Islet of Langerhans (tissue), 1 donor: ENCODE results near the gene GALNTL6.

Experiments used
- FAIRE-seq: peaks from one replicate; lab custom pipeline; 2011; peaks lifted over from hg19 to GRCh38; lab: Jason Lieb, UNC

GALNTL6 gene

DNA sequence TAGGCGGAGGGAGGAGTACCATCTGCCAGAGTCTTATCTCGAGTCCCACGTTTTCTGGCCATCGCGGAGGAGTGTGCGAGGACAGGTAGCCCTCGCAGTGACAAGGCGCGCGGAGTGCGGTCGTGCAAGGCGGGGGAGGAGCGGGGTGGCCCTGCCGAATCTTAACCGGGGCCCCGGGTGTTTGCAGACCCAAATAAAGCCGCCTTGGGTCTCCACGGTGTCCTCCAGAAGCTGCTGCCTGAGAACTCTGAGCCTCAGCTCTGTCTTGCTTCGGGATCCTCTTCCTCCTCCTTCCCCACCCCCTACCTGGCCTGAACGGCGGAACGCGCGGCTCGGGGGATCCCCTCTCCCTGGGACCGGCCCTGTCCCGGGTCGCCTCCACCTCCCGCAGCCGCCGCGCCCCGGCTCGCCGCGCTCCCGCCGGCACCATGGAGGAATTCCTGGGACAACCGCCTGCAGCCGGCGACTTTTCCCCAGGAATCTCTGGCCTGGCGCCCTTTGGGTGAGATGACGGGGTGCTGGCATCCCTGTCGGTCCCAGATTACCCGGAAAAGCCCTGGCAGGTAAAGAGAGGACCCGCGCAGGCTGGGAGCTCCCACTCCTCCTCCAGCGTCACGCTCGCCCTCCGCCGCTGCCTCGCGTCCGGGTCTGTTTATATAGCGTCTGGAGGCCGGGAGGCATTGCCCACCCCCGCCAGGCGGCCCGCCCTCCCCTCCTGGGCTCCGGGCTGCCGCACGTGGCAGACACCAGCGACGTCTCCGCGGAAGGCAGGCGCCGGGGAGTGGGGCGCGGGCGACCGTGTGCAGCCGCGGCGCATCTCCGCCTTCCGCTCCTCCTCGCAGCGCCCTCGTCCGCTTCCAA lies at the start of gene GALNTL6:
GALNTL6 (plus strand) TSS at position 740 of the 861 bp plus-strand sequence.
- FAIRE-seq: no peak

- FAIRE-seq: no peak
Measured at GRCh38 chr4:171765514-171765913, 47.7 kb upstream of the GALNTL6 start.

DNA sequence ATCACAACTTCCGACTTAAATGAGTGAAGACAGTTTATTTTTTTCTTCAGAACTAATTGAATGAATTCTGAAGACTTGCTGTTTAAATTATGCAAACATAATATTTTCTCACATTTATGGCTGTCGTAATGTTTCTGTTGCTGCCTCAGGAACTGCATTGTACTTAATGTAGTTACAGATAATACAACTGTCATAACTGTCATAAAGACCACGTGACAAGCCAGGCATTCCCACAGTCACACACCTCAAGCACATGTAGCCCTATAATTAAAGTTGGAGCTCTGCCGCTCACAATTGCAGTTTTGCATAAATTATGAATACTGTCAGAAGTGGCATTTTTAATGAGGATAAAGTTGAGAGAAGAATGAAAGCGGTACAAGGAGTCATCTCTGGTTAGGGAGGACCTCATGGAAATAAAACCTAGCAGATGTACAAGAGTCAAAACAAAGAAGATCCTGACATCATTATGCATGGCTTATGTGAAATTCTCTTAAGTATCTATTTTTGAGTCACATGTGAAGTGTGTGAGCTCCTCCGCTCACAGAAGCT lies 38.5 kb upstream of the GALNTL6 start:
- FAIRE-seq: no peak

DNA sequence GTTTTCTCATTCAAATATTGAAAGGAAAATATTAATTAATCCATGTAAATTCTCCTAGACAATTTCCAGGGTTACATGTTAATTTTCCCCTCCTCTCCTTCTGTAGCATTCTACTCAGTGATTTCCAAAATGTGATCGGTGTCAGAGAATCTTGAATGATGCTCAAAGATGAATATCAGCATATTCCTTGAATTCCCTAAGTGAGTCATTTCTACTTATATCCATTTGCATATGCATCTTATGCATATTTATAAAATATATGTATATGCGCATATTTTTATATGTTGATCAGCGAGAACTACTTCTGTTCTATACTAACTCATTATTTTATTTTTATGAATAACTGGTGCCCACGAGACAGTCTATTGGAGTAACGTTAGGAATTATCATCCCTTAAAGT lies 33.9 kb upstream of the GALNTL6 start:
- no peak for FAIRE-seq

GRCh38 chr4:171785388-171785787 lies 27.8 kb upstream of the GALNTL6 start:
- no peak for FAIRE-seq

- no peak for FAIRE-seq
Measured at GRCh38 chr4:171793723-171794122, 19.5 kb upstream of the GALNTL6 start.

GRCh38 chr4:171794528-171794927 lies 18.7 kb upstream of the GALNTL6 start:
- no peak for FAIRE-seq

- no peak for FAIRE-seq
Measured at GRCh38 chr4:171809854-171810253, 3.4 kb upstream of the GALNTL6 start.

- FAIRE-seq: no peak
Measured at GRCh38 chr4:171812333-171812664, 905 bp upstream of the GALNTL6 start.

DNA sequence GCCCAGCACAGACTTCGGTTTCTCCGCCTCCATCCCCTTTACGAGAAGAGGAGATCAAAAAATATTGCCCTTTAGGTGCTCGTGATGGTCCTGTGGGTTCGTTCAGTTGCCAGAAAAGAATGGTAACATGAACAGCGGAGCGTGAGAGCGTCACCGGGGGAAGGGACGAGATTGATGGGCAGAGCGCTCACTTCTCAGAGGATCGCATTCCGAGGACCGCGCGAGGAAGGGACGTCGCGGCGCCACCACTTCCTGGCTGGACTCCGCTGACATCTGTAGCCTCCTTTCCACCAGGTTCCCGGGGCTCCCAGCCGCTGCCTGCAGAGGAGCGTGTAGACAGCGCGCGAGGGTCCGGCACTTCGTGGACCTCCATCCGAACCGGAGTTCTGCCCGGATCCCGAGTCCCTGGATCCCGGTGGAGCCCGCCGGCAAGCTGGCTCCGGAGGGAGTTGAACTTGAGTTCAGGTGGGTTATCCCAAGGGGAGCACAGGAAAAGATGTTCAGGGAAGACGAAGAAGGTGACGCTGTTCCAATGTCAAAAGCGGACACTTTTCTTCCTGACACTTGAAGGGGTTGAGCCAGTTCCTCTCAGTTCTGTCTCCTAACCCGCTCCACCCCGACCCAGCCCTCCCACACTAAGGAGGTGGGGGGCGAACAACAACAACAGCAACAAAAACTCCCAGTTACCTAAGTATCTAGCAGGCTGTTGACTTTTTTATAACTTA lies 484 bp downstream of the GALNTL6 start:
- FAIRE-seq: no peak

DNA sequence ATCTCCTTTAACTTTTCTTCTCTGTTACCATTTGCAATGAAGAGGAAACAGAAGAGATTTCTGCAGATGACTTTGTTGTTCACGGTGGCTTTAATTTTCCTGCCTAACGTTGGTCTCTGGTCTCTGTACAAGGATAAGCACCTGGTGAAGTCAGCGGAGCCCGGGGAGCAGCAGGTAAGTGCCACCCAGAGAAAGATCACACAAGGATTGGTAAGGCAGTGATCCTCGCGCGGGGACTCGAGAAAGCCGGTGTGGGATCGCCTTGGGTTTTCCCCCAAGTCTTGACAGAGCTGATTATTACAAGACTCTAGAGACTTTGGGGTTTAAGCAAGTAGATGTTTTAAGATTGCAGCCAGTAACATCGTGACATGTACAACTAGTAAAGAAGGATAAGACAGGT lies 1.3 kb downstream of the GALNTL6 start:
- FAIRE-seq: no peak

GRCh38 chr4:171817026-171817425 lies 3.8 kb downstream of the GALNTL6 start:
- peak; percentile 30 for FAIRE-seq

DNA sequence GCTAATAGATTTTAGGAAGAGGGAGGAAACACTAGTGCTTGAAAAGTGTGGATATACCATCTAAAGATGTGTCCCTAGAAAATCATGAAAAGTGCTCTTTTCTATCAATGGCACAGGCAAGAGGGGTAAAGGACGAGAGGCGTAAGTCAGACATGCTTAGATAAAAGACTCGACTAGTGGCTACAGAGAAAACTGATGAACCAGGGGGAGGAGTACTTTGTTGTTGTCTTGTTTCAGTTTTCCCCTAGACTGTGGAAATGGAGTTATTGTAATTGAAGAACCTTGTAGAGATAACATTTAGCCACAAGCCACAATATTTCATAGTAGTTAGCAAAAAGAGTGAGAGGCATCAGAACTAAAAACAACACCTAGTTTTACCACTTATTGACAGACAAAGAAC lies 21.4 kb downstream of the GALNTL6 start:
- no peak for FAIRE-seq

DNA sequence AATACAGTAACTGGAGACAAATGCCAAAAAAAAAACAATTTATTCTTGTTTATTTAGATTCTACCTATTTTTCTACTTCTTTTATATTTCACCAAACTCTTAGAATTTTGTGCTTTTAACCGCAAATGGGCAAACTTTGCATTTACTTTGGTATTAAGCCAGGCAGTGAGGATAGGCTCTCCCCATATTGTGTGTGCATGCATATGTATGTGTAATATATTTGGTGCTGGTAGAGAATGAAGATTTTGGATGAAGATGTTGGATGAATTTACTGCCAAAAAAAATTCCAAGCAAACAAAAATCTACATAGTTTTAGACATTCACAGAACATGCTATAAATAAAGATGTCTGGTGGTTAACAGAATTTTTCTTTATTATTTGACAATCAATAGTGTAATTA lies 30.3 kb downstream of the GALNTL6 start:
- FAIRE-seq: no peak

- peak; percentile 87 for FAIRE-seq
Measured at GRCh38 chr4:171846232-171846631, 33.0 kb downstream of the GALNTL6 start.

DNA sequence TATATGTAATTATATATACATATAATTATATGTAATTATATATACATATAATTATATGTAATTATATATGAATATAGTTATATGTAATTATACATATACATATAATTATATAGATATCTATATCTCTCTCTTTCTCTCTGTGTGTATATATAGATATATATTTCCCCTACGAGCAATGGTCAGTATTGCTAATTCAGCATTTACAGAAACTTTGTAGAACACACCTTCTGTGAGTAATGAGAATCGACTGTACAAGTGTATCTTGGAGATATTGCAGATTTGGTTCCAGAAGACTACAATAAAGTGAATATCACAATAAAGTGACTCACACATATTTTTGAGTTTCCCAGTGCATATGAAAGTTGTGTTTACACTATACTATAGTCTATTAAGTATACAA lies 33.7 kb downstream of the GALNTL6 start:
- no peak for FAIRE-seq

GRCh38 chr4:171847751-171848150 lies 34.5 kb downstream of the GALNTL6 start:
- no peak for FAIRE-seq

DNA sequence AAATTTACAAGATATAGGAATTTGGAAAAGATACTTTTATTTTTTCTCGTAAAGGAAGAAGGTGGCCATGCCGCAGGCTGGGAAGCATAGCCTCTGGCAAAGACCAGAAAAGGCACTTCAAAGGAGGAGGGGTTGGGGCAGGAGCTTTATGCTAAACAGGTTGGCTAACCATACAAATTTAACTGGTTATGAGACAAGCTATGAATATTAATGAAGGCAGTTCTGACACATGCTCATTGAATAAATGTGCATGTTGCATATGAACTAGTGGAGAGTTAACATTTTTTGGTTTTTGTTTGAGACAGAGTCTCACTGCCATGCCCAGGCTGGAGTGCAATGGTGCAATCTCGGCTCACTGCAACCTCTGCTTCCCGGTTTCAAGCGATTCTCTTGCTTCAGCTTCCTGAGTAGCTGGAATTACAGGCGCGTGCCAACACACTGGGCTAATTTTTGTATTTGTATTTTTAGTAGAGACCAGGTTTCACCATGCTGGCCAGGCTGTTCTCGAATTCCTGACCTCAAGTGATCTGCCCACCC lies 36.5 kb downstream of the GALNTL6 start:
- no peak for FAIRE-seq

DNA sequence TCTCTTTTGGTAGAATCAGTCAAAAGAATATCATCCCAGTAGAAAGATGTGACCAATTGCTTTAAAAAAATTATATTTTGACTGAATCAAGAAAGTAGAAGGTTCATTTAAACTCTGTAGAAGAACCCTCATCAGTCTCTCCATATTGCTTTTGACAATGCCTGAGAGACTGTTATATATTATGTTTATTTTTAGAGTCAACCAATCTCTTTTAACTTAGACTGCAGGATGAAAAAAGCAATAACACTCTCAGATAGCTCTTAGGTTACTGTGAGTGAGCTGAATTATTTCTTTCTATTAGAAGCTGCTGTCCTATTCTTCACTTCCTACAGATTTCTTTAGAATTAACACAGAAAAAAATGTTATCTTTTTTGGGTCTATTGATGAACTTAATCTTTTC lies 38.1 kb downstream of the GALNTL6 start:
- FAIRE-seq: no peak

DNA sequence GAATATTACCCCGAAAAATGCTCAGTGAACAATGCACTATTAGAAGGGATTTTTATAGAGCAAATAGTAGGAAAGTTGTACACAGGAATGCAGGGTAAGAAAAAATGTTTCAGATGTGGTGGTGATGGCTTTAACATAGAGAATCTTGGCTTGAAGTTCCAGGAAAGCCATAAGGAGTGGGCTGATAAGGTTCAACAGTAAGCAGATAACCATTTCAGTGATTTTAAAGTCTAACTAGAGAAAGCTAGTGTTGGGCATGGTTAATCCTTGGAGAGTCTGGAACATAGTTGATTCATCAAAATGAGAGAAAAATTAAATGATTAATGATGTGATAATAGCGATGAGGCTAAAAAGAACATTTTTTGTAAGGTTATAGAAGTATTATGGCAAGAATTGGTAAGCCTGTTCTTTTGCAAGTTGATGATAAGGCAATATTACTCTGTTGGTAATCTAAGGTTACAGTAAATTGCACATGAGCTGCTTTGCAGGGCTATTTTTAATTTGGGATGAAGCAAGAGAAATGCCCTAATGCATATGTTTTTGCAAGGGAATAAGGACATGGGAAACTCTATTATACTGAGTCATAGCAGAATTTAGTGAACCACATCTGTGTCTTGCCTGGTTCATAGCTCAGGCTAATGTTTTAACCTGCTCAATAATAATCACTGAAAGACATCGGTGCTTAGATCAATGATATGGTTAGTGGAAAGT lies 44.3 kb downstream of the GALNTL6 start:
- FAIRE-seq: no peak

DNA sequence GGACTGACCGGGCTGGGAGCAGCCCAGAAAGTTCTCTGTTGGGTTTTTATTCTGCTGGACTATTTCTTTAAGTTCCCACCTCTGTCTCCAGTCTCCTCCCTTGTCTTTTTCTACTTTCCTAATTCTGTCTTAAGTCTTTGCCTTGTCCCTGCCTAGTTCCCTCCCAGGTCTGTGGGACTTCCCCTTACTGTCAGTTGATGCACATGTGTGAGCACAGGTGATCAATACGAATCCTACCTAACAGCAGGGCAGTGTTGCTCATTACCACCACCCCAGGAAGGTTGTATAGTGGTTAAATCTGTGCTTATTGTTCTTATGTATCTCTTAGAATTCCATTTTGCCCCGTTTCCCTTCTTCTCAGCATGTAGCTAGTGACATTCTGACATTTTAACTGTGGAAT lies 62.1 kb downstream of the GALNTL6 start:
- FAIRE-seq: no peak

DNA sequence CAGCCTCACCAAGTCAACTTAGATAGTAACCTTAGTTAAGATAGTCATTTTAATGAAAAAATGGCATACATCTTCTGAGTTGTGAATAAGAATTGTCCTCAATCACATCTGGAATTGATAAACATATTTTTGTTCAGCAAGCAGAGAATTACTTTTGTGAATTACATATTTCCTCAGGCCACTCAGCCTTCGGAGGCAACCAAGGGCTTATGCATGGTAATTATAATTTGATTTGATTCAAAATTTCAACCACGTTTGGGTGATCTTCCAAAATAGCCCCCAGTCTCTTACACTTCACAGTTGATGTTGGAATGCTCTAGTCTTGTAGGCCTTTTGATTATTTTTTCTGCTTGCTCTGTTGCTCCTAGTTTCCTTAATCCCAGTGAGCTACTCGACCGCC lies 63.4 kb downstream of the GALNTL6 start:
- no peak for FAIRE-seq

DNA sequence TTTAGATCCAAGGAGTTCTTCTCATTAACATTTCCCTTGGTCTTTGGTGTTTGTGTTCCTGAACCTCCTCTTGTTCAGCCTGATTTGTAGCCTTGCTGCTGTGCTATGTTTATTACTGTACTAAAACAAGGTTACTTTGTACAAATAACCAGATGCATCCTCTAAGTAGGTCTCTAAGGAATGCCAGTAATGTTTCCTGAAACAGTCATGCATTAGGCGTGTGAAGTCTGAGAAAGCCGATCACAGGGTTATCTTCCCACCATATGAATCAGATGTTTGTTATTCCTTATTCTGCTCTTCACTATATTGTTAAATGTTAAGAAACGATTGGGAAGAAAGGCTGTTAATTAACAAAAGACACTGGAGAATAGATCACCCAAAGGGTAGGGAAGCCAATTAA lies 66.9 kb downstream of the GALNTL6 start:
- FAIRE-seq: no peak
